Muscle of arm (tissue), 12 donors: ENCODE data around the gene CCL8. TPM values are rescaled to one million over a fixed set of nuclear protein-coding genes. Genes with fewer than 3 reads are reported as not detected.

Experiments used
- DNase-seq: peaks from one replicate; pipeline ENCODE4 v3.0.0-alpha.2; 2013
- polyA plus RNA-seq, 12 donors: library from polyadenylated mRNA; unstranded; fragments of 120-200 nt; gene quantifications; one replicate each; pipeline ENCODE4 v1.2.1, GENCODE V29; 2013; ENCODE audit not compliant: insufficient read length in 12 of 12

The CCL8 gene
- polyA plus RNA-seq, 12 donors, result 0.44 to 1.3 (median 0.92) TPM; not detected in 2

GRCh38 chr17:34366529-34367107, 47.4 kb downstream of the CCL8 start:
- no peak for DNase-seq

- no peak for DNase-seq
Observed at GRCh38 chr17:34367486-34368195, 48.4 kb downstream of the CCL8 start.

- DNase-seq, result no peak
Observed at GRCh38 chr17:34368196-34368945, 49.1 kb downstream of the CCL8 start.

- no peak for DNase-seq
Observed at GRCh38 chr17:34368946-34369500, 49.8 kb downstream of the CCL8 start.

GRCh38 chr17:34369571-34369970, 50.3 kb downstream of the CCL8 start:
- no peak for DNase-seq

GRCh38 chr17:34370376-34370996, 51.3 kb downstream of the CCL8 start:
- no peak for DNase-seq

- DNase-seq, result no peak
Observed at GRCh38 chr17:34370997-34371395, 51.8 kb downstream of the CCL8 start.

Other genes with a start within 250 kb of the CCL8 start
- 10 to 100 TPM in 11 of 12 donors, not detected in 1; 46.4 to 87.6 (median 66.0) TPM for gene CCL2, start 64.2 kb upstream of the CCL8 start, polyA plus RNA-seq
- gene CCL7, start 49.2 kb upstream of the CCL8 start, polyA plus RNA-seq, result not detected
- gene CCL11, start 33.7 kb upstream of the CCL8 start, polyA plus RNA-seq, result under 1 TPM in 3 of 12 donors, not detected in 9; 0.17 to 0.22 (median 0.21) TPM
- 1 to 10 TPM in 5 of 12 donors, under 1 TPM in 5, not detected in 2; 0.28 to 3.8 (median 1.0) TPM for gene CCL13, start 37.0 kb downstream of the CCL8 start, polyA plus RNA-seq
- not detected for gene CCL1, start 43.8 kb downstream of the CCL8 start, polyA plus RNA-seq